Stimulated activated naive B cell treated with anti-CD40 and anti-IgM and Interleukin-4, amounts not matched to agents 10 μg/mL and 1 μg/mL and 100 μg/mL, for 72 hours (primary cell): ENCODE results near the gene SLC5A10.
A peak's percentile ranks its signal among the peaks of the same experiment; 100 is the strongest.

Source experiments
- ATAC-seq, 2 donors: fragments of 150-1000 bp; cut with Tn5 transposase; replicated peaks; 2 replicates each; pipeline ENCODE4 v1.10.0; 2021; ENCODE audit warnings: moderate library complexity in 1 of 2
- DNase-seq: peaks from one replicate; pipeline ENCODE4 v3.0.0; 2021
- H3K27ac Mint-ChIP-seq: one replicate; pipeline ENCODE4 v1.8.0; 2022; ENCODE audit warnings: mild to moderate bottlenecking, mixed read lengths
- H3K27me3 Mint-ChIP-seq, 2 donors: one replicate each; pipeline ENCODE4 v1.8.0; 2022; ENCODE audit warnings: mixed read lengths in 2 of 2
- H3K36me3 Mint-ChIP-seq, 2 donors: one replicate each; pipeline ENCODE4 v1.8.0; 2022; ENCODE audit warnings: mixed read lengths in 2 of 2, mild to moderate bottlenecking in 1 of 2
- H3K4me1 Mint-ChIP-seq, 2 donors: one replicate each; pipeline ENCODE4 v1.8.0; 2022; ENCODE audit warnings: mixed read lengths in 2 of 2, mild to moderate bottlenecking in 1 of 2
- H3K4me3 Mint-ChIP-seq, 2 donors: one replicate each; pipeline ENCODE4 v1.8.0; 2022; ENCODE audit warnings: mild to moderate bottlenecking in 2 of 2, mixed read lengths in 2 of 2, moderate library complexity in 1 of 2
- H3K9me3 Mint-ChIP-seq, 2 donors: one replicate each; pipeline ENCODE4 v1.8.0; 2022; ENCODE audit warnings: mixed read lengths in 2 of 2, mild to moderate bottlenecking in 1 of 2

The SLC5A10 gene

GRCh38 chr17:18964018-18964351 is 12.0 kb downstream of the SLC5A10 start:
- no peak for DNase-seq
- peaks cover 15 to 17% of the 10 kb centered on the region in 2 donors for H3K4me1 Mint-ChIP-seq
- H3K27me3 Mint-ChIP-seq = peaks cover 0 to 10% of the 10 kb centered on the region in 2 donors
- H3K36me3 Mint-ChIP-seq = peaks cover 0 to 3% of the 10 kb centered on the region in 2 donors
- H3K27ac Mint-ChIP-seq = peak overlapping the region; percentile 48
- ATAC-seq = no peak
- H3K4me3 Mint-ChIP-seq = no peak overlapping the region
- H3K9me3 Mint-ChIP-seq = no peaks in the 10 kb centered on the region

- Mint-ChIP-seq H3K27ac (no peak overlapping the region), H3K4me1 (peaks cover 15 to 17% of the 10 kb centered on the region in 2 donors), H3K36me3 (peaks cover 3 to 5% of the 10 kb centered on the region in 2 donors), H3K27me3 (peaks cover 0 to 10% of the 10 kb centered on the region in 2 donors), H3K9me3 (no peaks in the 10 kb centered on the region), H3K4me3 (no peak overlapping the region)
- no peak for DNase-seq
- no peak for ATAC-seq
Measured at GRCh38 chr17:18964550-18964949, 12.6 kb downstream of the SLC5A10 start.

GRCh38 chr17:18965530-18966236 is 13.7 kb downstream of the SLC5A10 start:
- Mint-ChIP-seq H3K4me1 (peaks cover 13 to 14% of the 10 kb centered on the region in 2 donors), H3K27me3 (peaks cover 0 to 7% of the 10 kb centered on the region in 2 donors), H3K27ac (no peak overlapping the region), H3K9me3 (no peaks in the 10 kb centered on the region), H3K4me3 (no peak overlapping the region), H3K36me3 (peaks cover 5 to 16% of the 10 kb centered on the region in 2 donors)
- ATAC-seq (no peak), DNase-seq (no peak)

- Mint-ChIP-seq H3K4me3 (no peak overlapping the region), H3K27me3 (peaks cover 0 to 5% of the 10 kb centered on the region in 2 donors), H3K36me3 (peaks cover 11 to 25% of the 10 kb centered on the region in 2 donors), H3K9me3 (no peaks in the 10 kb centered on the region), H3K27ac (peak overlapping the region; percentile 56), H3K4me1 (peaks cover under 1 to 3% of the 10 kb centered on the region in 2 donors)
- ATAC-seq (no peak), DNase-seq (no peak)
Measured at GRCh38 chr17:18966831-18967624, 15.1 kb downstream of the SLC5A10 start.

- H3K27me3 Mint-ChIP-seq = peaks cover 0 to 5% of the 10 kb centered on the region in 2 donors
- ATAC-seq (peak in 1 of 2 donors; percentile 7), DNase-seq (no peak)
- H3K27ac Mint-ChIP-seq = no peak overlapping the region
- no peaks in the 10 kb centered on the region for H3K9me3 Mint-ChIP-seq
- H3K4me1 Mint-ChIP-seq = peaks cover 0 to 2% of the 10 kb centered on the region in 2 donors
- H3K4me3 Mint-ChIP-seq = no peak overlapping the region
- peaks cover 20 to 32% of the 10 kb centered on the region in 2 donors for H3K36me3 Mint-ChIP-seq
Measured at GRCh38 chr17:18967916-18968315, 16.0 kb downstream of the SLC5A10 start.

- DNase-seq = no peak
- no peaks in the 10 kb centered on the region for H3K9me3 Mint-ChIP-seq
- H3K27ac Mint-ChIP-seq = no peak overlapping the region
- peaks cover 0 to 5% of the 10 kb centered on the region in 2 donors for H3K27me3 Mint-ChIP-seq
- peak overlapping the region in 1 of 2 donors; percentile 11 for H3K4me3 Mint-ChIP-seq
- peaks cover 0 to 3% of the 10 kb centered on the region in 2 donors for H3K4me1 Mint-ChIP-seq
- H3K36me3 Mint-ChIP-seq = peaks cover 22 to 36% of the 10 kb centered on the region in 2 donors
- no peak for ATAC-seq
Measured at GRCh38 chr17:18968345-18968744, 16.4 kb downstream of the SLC5A10 start.

- Mint-ChIP-seq H3K4me1 (peaks cover 0 to 3% of the 10 kb centered on the region in 2 donors), H3K4me3 (no peak overlapping the region), H3K36me3 (peaks cover 23 to 39% of the 10 kb centered on the region in 2 donors), H3K9me3 (no peaks in the 10 kb centered on the region), H3K27me3 (peaks cover 0 to 5% of the 10 kb centered on the region in 2 donors), H3K27ac (peak overlapping the region; percentile 73)
- DNase-seq (no peak), ATAC-seq (no peak)
Measured at GRCh38 chr17:18968945-18969887, 17.3 kb downstream of the SLC5A10 start.

- Mint-ChIP-seq H3K27me3 (peaks cover 0 to 3% of the 10 kb centered on the region in 2 donors), H3K27ac (no peak overlapping the region), H3K4me3 (no peak overlapping the region), H3K9me3 (no peaks in the 10 kb centered on the region), H3K36me3 (peaks cover 27 to 45% of the 10 kb centered on the region in 2 donors), H3K4me1 (peaks cover 8 to 9% of the 10 kb centered on the region in 2 donors)
- ATAC-seq (no peak), DNase-seq (no peak)
Measured at GRCh38 chr17:18970582-18971480, 18.9 kb downstream of the SLC5A10 start.

GRCh38 chr17:18971801-18972200 is 19.8 kb downstream of the SLC5A10 start:
- Mint-ChIP-seq H3K9me3 (no peaks in the 10 kb centered on the region), H3K4me1 (peaks cover 8% of the 10 kb centered on the region in 2 donors), H3K27ac (no peak overlapping the region), H3K27me3 (no peaks in the 10 kb centered on the region), H3K36me3 (peaks cover 34 to 49% of the 10 kb centered on the region in 2 donors), H3K4me3 (no peak overlapping the region)
- ATAC-seq (no peak), DNase-seq (no peak)

GRCh38 chr17:18974407-18975149 is 22.6 kb downstream of the SLC5A10 start:
- Mint-ChIP-seq H3K4me3 (no peak overlapping the region), H3K36me3 (peaks cover 54 to 67% of the 10 kb centered on the region in 2 donors), H3K4me1 (peaks cover 8% of the 10 kb centered on the region in 2 donors), H3K27me3 (no peaks in the 10 kb centered on the region), H3K27ac (peak overlapping the region; percentile 25), H3K9me3 (no peaks in the 10 kb centered on the region)
- peak; percentile 34 to 57 for ATAC-seq
- DNase-seq = no peak

- H3K27me3 Mint-ChIP-seq = no peaks in the 10 kb centered on the region
- H3K9me3 Mint-ChIP-seq = no peaks in the 10 kb centered on the region
- no peak overlapping the region for H3K27ac Mint-ChIP-seq
- no peak for ATAC-seq
- peaks cover 52 to 61% of the 10 kb centered on the region in 2 donors for H3K36me3 Mint-ChIP-seq
- no peak for DNase-seq
- peaks cover 8% of the 10 kb centered on the region in 2 donors for H3K4me1 Mint-ChIP-seq
- no peak overlapping the region for H3K4me3 Mint-ChIP-seq
Measured at GRCh38 chr17:18975597-18975996, 23.6 kb downstream of the SLC5A10 start.

GRCh38 chr17:18976201-18976600 is 24.2 kb downstream of the SLC5A10 start:
- ATAC-seq (no peak), DNase-seq (no peak)
- Mint-ChIP-seq H3K9me3 (no peaks in the 10 kb centered on the region), H3K4me1 (peaks cover 8% of the 10 kb centered on the region in 2 donors), H3K27me3 (no peaks in the 10 kb centered on the region), H3K36me3 (peaks cover 52 to 59% of the 10 kb centered on the region in 2 donors), H3K4me3 (no peak overlapping the region), H3K27ac (peak overlapping the region; percentile 25)
